Loucy (cell line): ENCODE data around the gene WT1.

Experiments used
- EZH2phosphoT487 ChIP-seq: fragments of 200-600 bp; IDR thresholded peaks from 2 replicates; pipeline ENCODE4 v1.6.1; 2018; ENCODE audit warnings: antibody characterized with exemption, mild to moderate bottlenecking, moderate library complexity, borderline replicate concordance
- TF ChIP-seq, protein P1 (sequence below): fragments of 200-600 bp; sonication (generic); conservative IDR thresholded peaks from 2 replicates; pipeline ENCODE4 v1.5.1; 2014; ENCODE audit warnings: mild to moderate bottlenecking, antibody characterized with exemption, low read length

- TF ChIP-seq, protein P1, sequence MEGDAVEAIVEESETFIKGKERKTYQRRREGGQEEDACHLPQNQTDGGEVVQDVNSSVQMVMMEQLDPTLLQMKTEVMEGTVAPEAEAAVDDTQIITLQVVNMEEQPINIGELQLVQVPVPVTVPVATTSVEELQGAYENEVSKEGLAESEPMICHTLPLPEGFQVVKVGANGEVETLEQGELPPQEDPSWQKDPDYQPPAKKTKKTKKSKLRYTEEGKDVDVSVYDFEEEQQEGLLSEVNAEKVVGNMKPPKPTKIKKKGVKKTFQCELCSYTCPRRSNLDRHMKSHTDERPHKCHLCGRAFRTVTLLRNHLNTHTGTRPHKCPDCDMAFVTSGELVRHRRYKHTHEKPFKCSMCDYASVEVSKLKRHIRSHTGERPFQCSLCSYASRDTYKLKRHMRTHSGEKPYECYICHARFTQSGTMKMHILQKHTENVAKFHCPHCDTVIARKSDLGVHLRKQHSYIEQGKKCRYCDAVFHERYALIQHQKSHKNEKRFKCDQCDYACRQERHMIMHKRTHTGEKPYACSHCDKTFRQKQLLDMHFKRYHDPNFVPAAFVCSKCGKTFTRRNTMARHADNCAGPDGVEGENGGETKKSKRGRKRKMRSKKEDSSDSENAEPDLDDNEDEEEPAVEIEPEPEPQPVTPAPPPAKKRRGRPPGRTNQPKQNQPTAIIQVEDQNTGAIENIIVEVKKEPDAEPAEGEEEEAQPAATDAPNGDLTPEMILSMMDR, result no peak
- TF ChIP-seq EZH2phosphoT487, result no peak
These were observed 34.5 kb upstream of the WT1 start for GRCh38 chr11:32469791-32470190.
